HG03066 (cell line): ENCODE measurements around the gene ITPKC.
"Not testable (repeated sequence)": the region's sequence is repeated elsewhere in the genome, so short reads cannot be mapped to it uniquely, and the experiment has no call there.

Source experiments
- ATAC-seq: cut with Tn5 transposase; IDR thresholded peaks from one replicate; pipeline ENCODE4 v1.9.1; 2021; ENCODE audit warnings: low read depth; ENCODE audit not compliant: unreplicated experiment

The ITPKC gene

DNA sequence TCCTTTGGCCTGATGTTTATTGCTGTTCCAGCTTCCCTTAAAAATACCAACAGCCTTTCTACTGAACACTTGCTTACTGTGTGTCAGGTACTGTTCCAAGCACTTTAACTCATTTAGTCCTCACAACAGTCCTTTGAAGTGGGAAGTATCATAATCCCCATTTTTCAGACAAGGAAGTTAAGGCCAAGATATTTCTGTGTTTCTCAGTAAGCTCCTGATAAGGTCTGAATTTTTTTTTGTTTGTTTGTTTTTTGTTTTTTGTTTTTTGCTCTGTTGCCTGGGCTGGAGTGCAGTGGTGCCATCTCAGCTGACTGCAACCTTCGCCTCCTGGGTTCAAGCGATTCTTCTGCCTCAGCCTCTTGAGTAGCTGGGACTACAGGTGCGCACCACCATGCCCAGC is 41.6 kb downstream of the ITPKC start:
- no peak for ATAC-seq

DNA sequence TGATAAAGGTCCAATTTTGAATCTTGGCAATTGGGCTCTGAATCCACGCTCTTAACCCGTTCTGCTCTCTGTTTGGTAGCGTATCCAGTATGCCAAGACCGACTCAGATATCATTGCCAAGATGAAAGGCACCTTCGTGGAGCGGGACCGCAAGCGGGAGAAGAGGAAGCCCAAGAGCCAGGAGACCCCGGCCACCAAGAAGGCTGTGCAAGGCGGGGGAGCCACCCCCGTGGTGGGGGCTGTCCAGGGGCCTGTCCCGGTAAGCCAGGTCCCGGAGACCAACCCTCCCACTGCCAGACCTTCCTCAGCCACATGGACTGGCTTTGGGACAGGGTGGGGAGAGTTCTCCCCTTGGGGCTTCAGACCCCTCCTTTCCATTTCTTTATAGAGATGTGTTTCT is 42.4 kb downstream of the ITPKC start:
- no peak for ATAC-seq

GRCh38 chr19:40762754-40763470 is 46.0 kb downstream of the ITPKC start:
- no peak for ATAC-seq

DNA sequence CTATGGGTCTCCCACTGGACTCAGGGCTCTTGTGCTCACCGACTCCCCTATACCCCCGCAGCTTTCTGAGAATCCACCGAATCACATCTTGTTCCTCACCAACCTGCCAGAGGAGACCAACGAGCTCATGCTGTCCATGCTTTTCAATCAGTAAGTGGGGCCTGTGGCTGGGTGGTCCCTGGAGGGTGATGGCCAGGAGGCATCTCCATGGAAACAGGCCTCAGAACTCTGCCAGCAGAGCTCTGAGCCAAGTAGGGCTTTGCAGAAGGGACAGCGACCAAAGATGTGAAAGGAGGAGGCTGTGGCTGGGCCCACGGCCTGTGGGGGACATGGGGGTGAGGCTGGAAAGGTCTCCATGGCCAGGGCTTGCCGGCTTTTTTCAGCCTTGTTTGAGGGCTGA is 46.6 kb downstream of the ITPKC start:
- ATAC-seq: no peak

GRCh38 chr19:40763963-40764362 is 47.1 kb downstream of the ITPKC start:
- ATAC-seq: no peak

DNA sequence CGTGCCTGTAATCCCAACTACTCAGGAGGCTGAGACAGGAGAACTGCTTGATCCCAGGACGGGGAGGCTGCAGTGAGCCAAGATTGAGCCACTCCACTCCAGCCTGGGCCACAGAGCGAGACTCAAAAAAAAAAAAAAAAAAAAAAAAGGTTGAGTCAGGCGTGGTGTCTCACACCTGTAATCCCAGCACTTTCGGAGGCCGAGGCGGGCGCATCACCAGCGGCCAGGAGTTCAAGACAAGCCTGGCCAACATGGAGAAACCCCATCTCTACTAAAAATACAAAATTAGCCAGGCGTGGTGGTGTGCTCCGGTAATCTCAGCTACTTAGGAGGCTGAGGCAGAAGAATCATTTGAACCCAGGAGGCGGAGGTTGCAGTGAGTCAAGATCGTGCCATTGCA is 49.5 kb downstream of the ITPKC start:
- not testable (repeated sequence) for ATAC-seq

GRCh38 chr19:40768869-40769268 is 52.0 kb downstream of the ITPKC start:
- ATAC-seq: no peak

GRCh38 chr19:40771101-40771862 is 54.4 kb downstream of the ITPKC start:
- not testable (repeated sequence) for ATAC-seq

GRCh38 chr19:40774916-40775631 is 58.2 kb downstream of the ITPKC start, which contains the start of gene MIA:
MIA (plus strand) TSS chr19:40775521; CDS start chr19:40775543, 22 bp downstream.
- no peak for ATAC-seq

GRCh38 chr19:40775632-40776022 is 58.7 kb downstream of the ITPKC start:
- no peak for ATAC-seq

GRCh38 chr19:40776364-40776763 is 59.5 kb downstream of the ITPKC start:
- no peak for ATAC-seq

GRCh38 chr19:40776932-40777644 is 60.2 kb downstream of the ITPKC start:
- ATAC-seq: peak; percentile 52

GRCh38 chr19:40777645-40777936 is 60.7 kb downstream of the ITPKC start:
- ATAC-seq: no peak

- peak; percentile 57 for ATAC-seq
These were observed 61.2 kb downstream of the ITPKC start, which contains the start of gene RAB4B for GRCh38 chr19:40777937-40778705. RAB4B (plus strand) TSS chr19:40778247; CDS start chr19:40778376, 129 bp downstream.

DNA sequence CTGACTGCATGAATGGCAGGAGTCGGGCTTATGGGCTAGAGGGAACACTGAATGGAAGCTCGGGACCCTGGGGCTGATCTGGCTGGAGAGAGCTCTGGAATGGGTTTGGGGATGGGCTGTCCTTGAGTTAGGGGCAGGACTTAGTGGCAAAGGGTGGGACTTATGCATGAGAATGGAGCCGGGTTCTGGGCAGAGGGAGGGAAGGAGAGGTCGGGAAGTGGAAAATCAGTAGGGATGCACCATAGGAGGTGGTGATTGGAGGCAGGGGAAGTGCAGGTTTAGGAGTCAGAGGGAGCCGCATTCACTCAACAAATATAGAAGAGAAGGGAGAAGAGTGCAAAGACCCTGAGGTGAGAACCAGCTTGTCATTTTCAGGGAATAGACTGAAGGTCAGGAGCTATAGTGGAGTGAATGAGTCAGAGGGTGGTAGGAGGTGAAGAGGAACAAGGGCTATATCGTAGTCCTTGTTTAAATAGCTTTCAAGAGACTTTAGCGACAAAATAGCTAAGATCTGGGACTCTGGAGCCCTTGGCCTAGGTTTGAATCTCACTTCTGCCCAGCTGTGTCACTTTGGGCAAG is 61.9 kb downstream of the ITPKC start:
- no peak for ATAC-seq

GRCh38 chr19:40780582-40780981 is 63.7 kb downstream of the ITPKC start:
- no peak for ATAC-seq

- no peak for ATAC-seq
These were observed 64.2 kb downstream of the ITPKC start for GRCh38 chr19:40781140-40781539.

GRCh38 chr19:40783711-40784110 is 66.8 kb downstream of the ITPKC start:
- ATAC-seq: no peak

- not testable (repeated sequence) for ATAC-seq
These were observed 67.2 kb downstream of the ITPKC start for GRCh38 chr19:40784146-40784545.

- ATAC-seq: no peak
These were observed 68.6 kb downstream of the ITPKC start for GRCh38 chr19:40785526-40785925.
